Testis (tissue), 3 donors: Measurements from ENCODE around the gene ASIC4. TPM values are rescaled to one million over a fixed set of nuclear protein-coding genes. Genes with fewer than 3 reads are reported as not detected.

Experiments used
- DNase-seq: peaks from one replicate; pipeline ENCODE4 v3.0.0-alpha.2; 2019
- H3K27ac ChIP-seq, 2 donors: fragments of 200-600 bp; sonication (generic); one replicate each; pipeline ENCODE4 v1.5.1; 2019
- H3K27me3 ChIP-seq: fragments of 200-600 bp; sonication (generic); one replicate; pipeline ENCODE4 v1.5.1; 2019
- H3K36me3 ChIP-seq: fragments of 200-600 bp; sonication (generic); one replicate; pipeline ENCODE4 v1.5.1; 2017; ENCODE audit warnings: low read depth; ENCODE audit errors: missing control alignments
- H3K4me1 ChIP-seq: fragments of 200-600 bp; sonication (generic); one replicate; pipeline ENCODE4 v1.5.1; 2019
- H3K4me3 ChIP-seq, 2 donors: fragments of 200-600 bp; sonication (generic); one replicate each; pipeline ENCODE4 v1.5.1; 2017 to 2019
- H3K9me3 ChIP-seq: fragments of 200-600 bp; sonication (generic); one replicate; pipeline ENCODE4 v1.5.1; 2017
- CTCF ChIP-seq, 3 experiments: fragments of 450-650 bp in 2 of 3; fragments of 200-600 bp in 1 of 3; sonication (generic) in 1 of 3; IDR thresholded peaks; one replicate each; pipeline ENCODE4 v1.5.1; 2016 to 2019; ENCODE audit warnings: antibody characterized with exemption in 3 of 3, mild to moderate bottlenecking in 2 of 3, moderate library complexity in 1 of 3
- POLR2A ChIP-seq: fragments of 450-650 bp; IDR thresholded peaks from one replicate; pipeline ENCODE4 v1.6.1; 2017; ENCODE audit warnings: antibody characterized with exemption, mild to moderate bottlenecking, moderate library complexity
- WGBS, 2 donors: methylation state at CpG; one replicate each; pipeline ENCODE4 v1.1.5; 2018; 5-methylcytosine and 5-hydroxymethylcytosine counted together
- intact Hi-C: fragments of 100-400 bp; cut with DNase I; formaldehyde crosslinking; loops from one replicate; pipeline ENCODE4 v1.15.1; 2023; ENCODE audit warnings: low total_unique reads
- polyA plus RNA-seq: library from polyadenylated mRNA; stranded (reverse); fragments of 350-450 nt; fragmentation: Illumina TruSeq; extraction: RNeasy Lipid Tissue Mini Kit (QIAGEN cat#74804); gene quantifications from one replicate; pipeline ENCODE4 v1.2.3, GENCODE V29; 2014; ENCODE audit warnings: low read depth, low replicate concordance; ENCODE audit not compliant: insufficient read depth
- total RNA-seq, 2 donors: library from RNA; depleted of rRNA; stranded (reverse); fragments of >200 nt; gene quantifications; one replicate each; pipeline ENCODE4 v1.2.3, GENCODE V29; 2016

The ASIC4 gene
- total and polyA plus RNA-seq, 3 donors from 2014 or later: 1.5 to 4.6 (median 2.0) TPM

- no peak for DNase-seq
- no peak overlapping the region for H3K4me3 ChIP-seq
- TF ChIP-seq POLR2A: no peak
- TF ChIP-seq CTCF (IDR thresholded peaks at IDR 0.05): no peak
- H3K4me1 ChIP-seq: peaks cover 20% of the 10 kb centered on the region
- no peaks in the 10 kb centered on the region for H3K36me3 ChIP-seq
- intact Hi-C loops: no loop called here
- no peak overlapping the region for H3K27ac ChIP-seq
- WGBS, 2 donors: 51 to 73% methylated on average over 15 to 16 of the region's 16 CpGs
- H3K9me3 ChIP-seq: no peaks in the 10 kb centered on the region
- no peaks in the 10 kb centered on the region for H3K27me3 ChIP-seq
These were observed 1.6 kb upstream of the ASIC4 start for GRCh38 chr2:219512524-219513216.

- no peak overlapping the region for H3K27ac ChIP-seq
- H3K27me3 ChIP-seq: no peaks in the 10 kb centered on the region
- H3K4me3 ChIP-seq: no peak overlapping the region
- no peaks in the 10 kb centered on the region for H3K36me3 ChIP-seq
- 48 to 68% methylated on average over 3 to 4 of the region's 4 CpGs for WGBS, 2 donors
- H3K4me1 ChIP-seq: peaks cover 16% of the 10 kb centered on the region
- TF ChIP-seq POLR2A (no peak), CTCF (IDR thresholded peaks at IDR 0.05) (no peak)
- intact Hi-C loops: no loop called here
- no peaks in the 10 kb centered on the region for H3K9me3 ChIP-seq
- no peak for DNase-seq
These were observed 495 bp upstream of the ASIC4 start for GRCh38 chr2:219513787-219514186.

- H3K36me3 ChIP-seq: no peaks in the 10 kb centered on the region
- DNase-seq: no peak
- no peaks in the 10 kb centered on the region for H3K9me3 ChIP-seq
- H3K27ac ChIP-seq: no peak overlapping the region
- TF ChIP-seq POLR2A: no peak
- 91% methylated on average over 8 to 21 of the region's 21 CpGs for WGBS, 2 donors
- intact Hi-C loops: no loop called here
- no peak overlapping the region for H3K4me3 ChIP-seq
- peaks cover 8% of the 10 kb centered on the region for H3K4me1 ChIP-seq
- no peaks in the 10 kb centered on the region for H3K27me3 ChIP-seq
These were observed 554 bp downstream of the ASIC4 start for GRCh38 chr2:219514836-219515235.

- TF ChIP-seq CTCF (IDR thresholded peaks at IDR 0.05): no peak
- TF ChIP-seq POLR2A: no peak
- 81 to 88% methylated on average over 15 to 17 of the region's 17 CpGs for WGBS, 2 donors
- H3K36me3 ChIP-seq: no peaks in the 10 kb centered on the region
- no peak overlapping the region for H3K27ac ChIP-seq
- no peaks in the 10 kb centered on the region for H3K4me1 ChIP-seq
- H3K9me3 ChIP-seq: no peaks in the 10 kb centered on the region
- no peaks in the 10 kb centered on the region for H3K27me3 ChIP-seq
- no peak for DNase-seq
- intact Hi-C loops: no loop called here
- no peak overlapping the region for H3K4me3 ChIP-seq
These were observed 1.8 kb downstream of the ASIC4 start for GRCh38 chr2:219515874-219516629.

GRCh38 chr2:219516888-219517287 is 2.6 kb downstream of the ASIC4 start:
- H3K4me1 ChIP-seq: no peaks in the 10 kb centered on the region
- intact Hi-C loops: no loop called here
- H3K36me3 ChIP-seq: no peaks in the 10 kb centered on the region
- WGBS, 2 donors: 65 to 77% methylated on average over 7 of the region's 7 CpGs
- no peaks in the 10 kb centered on the region for H3K9me3 ChIP-seq
- H3K27ac ChIP-seq: no peak overlapping the region
- H3K4me3 ChIP-seq: no peak overlapping the region
- DNase-seq: no peak
- no peak for TF ChIP-seq POLR2A
- TF ChIP-seq CTCF (IDR thresholded peaks at IDR 0.05): no peak
- H3K27me3 ChIP-seq: no peaks in the 10 kb centered on the region
